AG04449 (cell line): ENCODE results near the gene MKI67.

Experiments
- CTCF ChIA-PET: fragments of 350-600 bp; formaldehyde crosslinking; extraction: SDS; loops from one replicate; lab custom pipeline; 2021; ENCODE audit warnings: antibody characterized with exemption; lab: Yijun Ruan, JAX
- POLR2A ChIA-PET: fragments of 400-600, 350-600 bp; formaldehyde crosslinking; extraction: SDS; loops from one replicate; lab custom pipeline; 2020; ENCODE audit warnings: antibody characterized with exemption, inconsistent platforms; lab: Yijun Ruan, JAX
- DNase-seq: peaks from one replicate; pipeline ENCODE4 v3.0.0-alpha.2; 2010; ENCODE audit warnings: low read depth, low spot score
- H3K4me3 ChIP-seq: 2 replicates; pipeline ENCODE4 v1.5.1; 2011; ENCODE audit warnings: low read depth, mild to moderate bottlenecking, control low read depth, low read length
- TF ChIP-seq, protein P1 (sequence below): IDR thresholded peaks from one replicate; pipeline ENCODE4 v1.5.1; 2011; ENCODE audit warnings: mild to moderate bottlenecking, moderate library complexity, low read length, control low read depth, inconsistent platforms; ENCODE audit not compliant: insufficient read depth; ENCODE audit errors: missing control alignments

Gene MKI67

DNA sequence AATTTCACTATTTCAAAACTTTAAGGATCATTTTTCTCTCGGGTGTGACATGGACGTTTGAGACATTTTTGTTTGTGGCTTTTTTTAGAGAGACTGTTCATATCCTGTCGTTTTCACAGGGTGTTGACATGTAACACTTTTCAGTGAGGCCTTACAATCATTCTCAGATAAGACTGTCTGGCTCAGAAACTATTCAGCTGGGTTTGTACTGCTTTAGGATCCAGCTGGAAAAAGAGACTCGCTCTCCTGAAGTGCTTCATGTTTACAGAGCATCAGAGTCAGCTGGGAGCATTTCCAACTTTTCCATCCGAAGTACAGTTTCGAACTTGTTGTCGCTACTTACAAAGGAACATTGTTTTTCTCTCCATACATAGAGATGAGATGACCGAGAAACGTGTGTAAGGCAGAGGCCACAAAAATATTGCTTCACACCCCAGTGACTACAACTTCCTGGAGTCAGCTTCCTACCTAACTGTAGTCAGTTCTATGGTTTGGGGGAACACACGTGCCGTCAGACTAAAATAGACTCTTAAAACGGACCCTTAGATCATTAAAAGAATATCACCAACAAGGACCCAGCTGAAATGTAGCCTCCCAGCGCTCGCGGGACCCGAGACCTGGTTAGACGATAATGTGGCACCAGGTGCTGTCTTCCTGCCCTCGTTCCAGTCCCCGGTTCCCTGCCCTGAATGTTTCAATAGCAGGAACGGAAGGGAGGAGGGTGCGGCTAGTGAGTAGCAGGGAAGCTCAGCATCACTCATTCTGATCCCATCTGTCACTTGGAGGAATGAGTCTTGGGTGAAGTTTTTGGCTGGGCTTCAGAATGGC, 78.0 kb downstream of the MKI67 start:
- no peak for DNase-seq
- ChIA-PET CTCF (interaction anchor here (0.8 to 1.4 kb wide), 5 partner anchors 12 to 103 kb away, joined by 3 to 4 read pairs (median 4); no protein-coding TSS in a partner anchor), POLR2A (no interaction called here)
- no peak overlapping the region for H3K4me3 ChIP-seq
- TF ChIP-seq, protein P1, sequence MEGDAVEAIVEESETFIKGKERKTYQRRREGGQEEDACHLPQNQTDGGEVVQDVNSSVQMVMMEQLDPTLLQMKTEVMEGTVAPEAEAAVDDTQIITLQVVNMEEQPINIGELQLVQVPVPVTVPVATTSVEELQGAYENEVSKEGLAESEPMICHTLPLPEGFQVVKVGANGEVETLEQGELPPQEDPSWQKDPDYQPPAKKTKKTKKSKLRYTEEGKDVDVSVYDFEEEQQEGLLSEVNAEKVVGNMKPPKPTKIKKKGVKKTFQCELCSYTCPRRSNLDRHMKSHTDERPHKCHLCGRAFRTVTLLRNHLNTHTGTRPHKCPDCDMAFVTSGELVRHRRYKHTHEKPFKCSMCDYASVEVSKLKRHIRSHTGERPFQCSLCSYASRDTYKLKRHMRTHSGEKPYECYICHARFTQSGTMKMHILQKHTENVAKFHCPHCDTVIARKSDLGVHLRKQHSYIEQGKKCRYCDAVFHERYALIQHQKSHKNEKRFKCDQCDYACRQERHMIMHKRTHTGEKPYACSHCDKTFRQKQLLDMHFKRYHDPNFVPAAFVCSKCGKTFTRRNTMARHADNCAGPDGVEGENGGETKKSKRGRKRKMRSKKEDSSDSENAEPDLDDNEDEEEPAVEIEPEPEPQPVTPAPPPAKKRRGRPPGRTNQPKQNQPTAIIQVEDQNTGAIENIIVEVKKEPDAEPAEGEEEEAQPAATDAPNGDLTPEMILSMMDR: no peak

- no peak overlapping the region for H3K4me3 ChIP-seq
- ChIA-PET POLR2A (no interaction called here), CTCF (interaction anchor here (0.8 to 1.1 kb wide), 3 partner anchors 11 to 24 kb away, joined by 3 to 4 read pairs (median 4); no protein-coding TSS in a partner anchor)
- TF ChIP-seq, protein P1: no peak
- no peak for DNase-seq
These were observed 78.9 kb downstream of the MKI67 start for GRCh38 chr10:128047351-128047750.

DNA sequence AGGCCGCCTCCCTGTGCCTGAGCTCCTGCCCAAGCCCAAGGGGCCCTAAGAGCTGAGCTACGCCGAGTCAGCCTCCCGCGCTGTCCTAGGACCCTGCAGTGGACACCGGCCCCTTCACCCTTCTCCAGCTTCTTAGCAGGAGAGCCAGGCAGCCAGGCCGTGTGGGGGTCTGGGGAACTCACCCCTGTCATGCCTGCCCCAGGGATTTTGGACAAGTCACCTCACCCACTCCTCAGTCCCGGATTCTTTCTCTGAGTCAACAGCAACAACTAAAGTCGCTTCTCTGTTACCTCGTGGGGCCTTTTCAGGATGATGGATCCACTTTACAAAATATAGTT, 79.3 kb downstream of the MKI67 start:
- CTCF ChIA-PET: interaction anchor here (1.1 kb wide), 1 partner anchor 24 kb away, joined by 3 read pairs; no protein-coding TSS in a partner anchor
- TF ChIP-seq, protein P1: no peak
- POLR2A ChIA-PET: no interaction called here
- no peak overlapping the region for H3K4me3 ChIP-seq
- no peak for DNase-seq
